Mammary epithelial cell (primary cell): ENCODE data around the gene ADAM12.

Experiments used
- CTCF ChIP-seq, 2 donors: IDR thresholded peaks in 1 of 2; conservative IDR thresholded peaks in 1 of 2; 2 replicates each; pipeline ENCODE4 v1.5.1; 2011 to 2012; ENCODE audit warnings: inconsistent platforms in 2 of 2, low read length in 2 of 2, mild to moderate bottlenecking in 2 of 2, control low read depth in 1 of 2, low read depth in 1 of 2; ENCODE audit not compliant: insufficient read depth in 1 of 2; ENCODE audit errors: extremely low read depth in 1 of 2
- EZH2 ChIP-seq: IDR thresholded peaks from 2 replicates; pipeline ENCODE4 v1.6.1; 2012; ENCODE audit warnings: low read length, inconsistent platforms, borderline replicate concordance

- no peak for TF ChIP-seq CTCF (conservative IDR thresholded peaks at IDR 0.05 in 1 of 2, IDR thresholded peaks at IDR 0.05 in 1 of 2; ENCODE audit: extremely low read depth in 1 of 2, insufficient read depth in 1 of 2, low read depth in 1 of 2, low read length in 2 of 2)
- no peak for TF ChIP-seq EZH2
These were observed 259.3 kb downstream of the ADAM12 start for GRCh38 chr10:126129026-126129425.
